ENCODE results near the gene RTKN2.

RTKN2 gene

GRCh38 chr10:62148155-62148554, 120.5 kb downstream of the RTKN2 start:
- DNase-seq (ENCODE audit: low read depth in 1 of 2, low spot score in 1 of 2) = no peak
- Histone ChIP-seq H3K27ac (replicated peaks) (no peak overlapping the region), H3K4me3 (replicated peaks; ENCODE audit: insufficient read depth, low read length) (no peak overlapping the region), H3K27me3 (ENCODE audit: insufficient read depth, poor library complexity, severe bottlenecking) (no peaks in the 10 kb centered on the region)
- TF ChIP-seq POLR2AphosphoS5 (IDR thresholded peaks at IDR 0.05; ENCODE audit: low read depth) (no peak), REST (IDR thresholded peaks at IDR 0.05; ENCODE audit: insufficient replicate concordance, low read depth) (no peak), GABPA (IDR thresholded peaks at IDR 0.05; ENCODE audit: low read depth) (no peak), SPI1 (IDR thresholded peaks at IDR 0.05; ENCODE audit: borderline replicate concordance, low read depth) (no peak), CTCF (IDR thresholded peaks at IDR 0.05; ENCODE audit: insufficient read depth, low read length) (no peak)

GRCh38 chr10:62147425-62147824, 121.2 kb downstream of the RTKN2 start:
- DNase-seq (ENCODE audit: low read depth in 1 of 2, low spot score in 1 of 2) = no peak
- H3K27ac ChIP-seq (replicated peaks) = no peak overlapping the region
- no peak for TF ChIP-seq GABPA (IDR thresholded peaks at IDR 0.05; ENCODE audit: low read depth)
- TF ChIP-seq CTCF (IDR thresholded peaks at IDR 0.05; ENCODE audit: insufficient read depth, low read length) = no peak
- no peak for TF ChIP-seq SPI1 (IDR thresholded peaks at IDR 0.05; ENCODE audit: borderline replicate concordance, low read depth)
- no peak for TF ChIP-seq REST (IDR thresholded peaks at IDR 0.05; ENCODE audit: insufficient replicate concordance, low read depth)

GRCh38 chr10:62136931-62137330, 131.7 kb downstream of the RTKN2 start:
- no peak overlapping the region for H3K4me3 ChIP-seq (replicated peaks; ENCODE audit: insufficient read depth, low read length)
- no peak for DNase-seq (ENCODE audit: low read depth in 1 of 2, low spot score in 1 of 2)
- TF ChIP-seq REST (IDR thresholded peaks at IDR 0.05; ENCODE audit: insufficient replicate concordance, low read depth) = no peak
- no peak for TF ChIP-seq GABPA (IDR thresholded peaks at IDR 0.05; ENCODE audit: low read depth)
- TF ChIP-seq CTCF (IDR thresholded peaks at IDR 0.05; ENCODE audit: insufficient read depth, low read length) = no peak
- TF ChIP-seq SPI1 (IDR thresholded peaks at IDR 0.05; ENCODE audit: borderline replicate concordance, low read depth) = no peak
- no peak for TF ChIP-seq POLR2AphosphoS5 (IDR thresholded peaks at IDR 0.05; ENCODE audit: low read depth)
- no peaks in the 10 kb centered on the region for H3K27me3 ChIP-seq (ENCODE audit: insufficient read depth, poor library complexity, severe bottlenecking)
- H3K27ac ChIP-seq (replicated peaks) = no peak overlapping the region

More at GRCh38 chr10:62147425-62147824, 121.2 kb downstream of the RTKN2 start:
- H3K4me3 ChIP-seq (replicated peaks; ENCODE audit: insufficient read depth, low read length) = no peak overlapping the region
- no peaks in the 10 kb centered on the region for H3K27me3 ChIP-seq (ENCODE audit: insufficient read depth, poor library complexity, severe bottlenecking)

Data from HL-60 (cell line).